ENCODE data around the gene CHFR. TPM values are rescaled to one million over a fixed set of nuclear protein-coding genes. Genes with fewer than 3 reads are reported as not detected.

Gene CHFR
- total RNA-seq, 1 donor from 2014 or later = 56.2 TPM

DNA sequence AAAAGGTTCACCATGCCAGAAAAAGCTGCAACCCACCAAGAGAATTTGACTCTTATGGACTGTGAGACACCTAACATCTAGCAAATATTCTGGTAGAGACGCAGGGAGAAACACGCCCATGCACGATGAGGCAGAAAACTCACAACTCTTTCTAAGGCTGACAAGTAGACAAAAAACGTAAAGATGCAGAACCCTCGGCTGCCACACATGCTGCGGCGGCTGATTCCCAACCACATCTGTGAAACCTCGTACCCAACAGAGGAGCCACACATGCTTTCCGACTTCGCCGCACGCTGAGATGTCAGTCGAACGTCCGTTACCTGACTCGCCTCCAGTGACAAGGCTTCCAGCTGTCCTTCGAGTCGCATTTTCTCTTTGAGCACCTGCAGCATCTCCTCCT, 80.5 kb downstream of the CHFR start:
- TF ChIP-seq, protein P1, sequence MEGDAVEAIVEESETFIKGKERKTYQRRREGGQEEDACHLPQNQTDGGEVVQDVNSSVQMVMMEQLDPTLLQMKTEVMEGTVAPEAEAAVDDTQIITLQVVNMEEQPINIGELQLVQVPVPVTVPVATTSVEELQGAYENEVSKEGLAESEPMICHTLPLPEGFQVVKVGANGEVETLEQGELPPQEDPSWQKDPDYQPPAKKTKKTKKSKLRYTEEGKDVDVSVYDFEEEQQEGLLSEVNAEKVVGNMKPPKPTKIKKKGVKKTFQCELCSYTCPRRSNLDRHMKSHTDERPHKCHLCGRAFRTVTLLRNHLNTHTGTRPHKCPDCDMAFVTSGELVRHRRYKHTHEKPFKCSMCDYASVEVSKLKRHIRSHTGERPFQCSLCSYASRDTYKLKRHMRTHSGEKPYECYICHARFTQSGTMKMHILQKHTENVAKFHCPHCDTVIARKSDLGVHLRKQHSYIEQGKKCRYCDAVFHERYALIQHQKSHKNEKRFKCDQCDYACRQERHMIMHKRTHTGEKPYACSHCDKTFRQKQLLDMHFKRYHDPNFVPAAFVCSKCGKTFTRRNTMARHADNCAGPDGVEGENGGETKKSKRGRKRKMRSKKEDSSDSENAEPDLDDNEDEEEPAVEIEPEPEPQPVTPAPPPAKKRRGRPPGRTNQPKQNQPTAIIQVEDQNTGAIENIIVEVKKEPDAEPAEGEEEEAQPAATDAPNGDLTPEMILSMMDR (IDR thresholded peaks at IDR 0.05) = no peak
- DNase-seq (ENCODE audit: low spot score) = no peak
- peaks cover 50% of the 10 kb centered on the region for H3K36me3 Mint-ChIP-seq (ENCODE audit: low read depth)
- no peak overlapping the region for H3K4me3 Mint-ChIP-seq (ENCODE audit: unreplicated experiment)
- no peak overlapping the region for H3K27ac Mint-ChIP-seq (ENCODE audit: unreplicated experiment)
- no peaks in the 10 kb centered on the region for H3K9me3 Mint-ChIP-seq (ENCODE audit: low read depth)
- H3K4me1 Mint-ChIP-seq (ENCODE audit: low read depth) = no peaks in the 10 kb centered on the region
- H3K27me3 Mint-ChIP-seq (ENCODE audit: low read depth) = no peaks in the 10 kb centered on the region

DNA sequence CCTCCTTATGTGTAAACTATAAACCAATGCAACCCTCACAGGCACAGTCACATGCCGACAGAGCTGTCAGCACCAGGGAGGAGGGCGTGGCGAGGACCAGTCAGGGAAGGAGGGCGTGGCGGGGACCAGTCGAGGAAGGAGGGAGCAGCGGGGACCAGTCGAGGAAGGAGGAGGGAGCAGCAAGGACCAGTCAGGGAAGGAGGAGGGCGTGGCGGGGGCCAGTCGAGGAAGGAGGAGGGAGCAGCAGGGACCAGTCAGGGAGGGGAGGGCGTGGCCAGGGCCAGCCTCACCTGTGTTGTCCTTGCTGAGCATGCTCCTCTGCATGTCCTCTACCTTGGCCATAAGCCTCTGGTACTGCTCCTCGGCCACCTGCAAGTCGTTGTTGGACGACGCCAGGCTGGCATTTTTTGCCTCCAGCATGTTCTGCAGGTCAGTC, 83.0 kb downstream of the CHFR start:
- H3K9me3 Mint-ChIP-seq (ENCODE audit: low read depth) = no peaks in the 10 kb centered on the region
- peaks cover 60% of the 10 kb centered on the region for H3K36me3 Mint-ChIP-seq (ENCODE audit: low read depth)
- DNase-seq (ENCODE audit: low spot score) = no peak
- TF ChIP-seq, protein P1 (IDR thresholded peaks at IDR 0.05) = no peak
- H3K4me3 Mint-ChIP-seq (ENCODE audit: unreplicated experiment) = no peak overlapping the region
- peak overlapping the region; percentile 32 for H3K27ac Mint-ChIP-seq (ENCODE audit: unreplicated experiment)
- H3K27me3 Mint-ChIP-seq (ENCODE audit: low read depth) = no peaks in the 10 kb centered on the region
- no peaks in the 10 kb centered on the region for H3K4me1 Mint-ChIP-seq (ENCODE audit: low read depth)

DNA sequence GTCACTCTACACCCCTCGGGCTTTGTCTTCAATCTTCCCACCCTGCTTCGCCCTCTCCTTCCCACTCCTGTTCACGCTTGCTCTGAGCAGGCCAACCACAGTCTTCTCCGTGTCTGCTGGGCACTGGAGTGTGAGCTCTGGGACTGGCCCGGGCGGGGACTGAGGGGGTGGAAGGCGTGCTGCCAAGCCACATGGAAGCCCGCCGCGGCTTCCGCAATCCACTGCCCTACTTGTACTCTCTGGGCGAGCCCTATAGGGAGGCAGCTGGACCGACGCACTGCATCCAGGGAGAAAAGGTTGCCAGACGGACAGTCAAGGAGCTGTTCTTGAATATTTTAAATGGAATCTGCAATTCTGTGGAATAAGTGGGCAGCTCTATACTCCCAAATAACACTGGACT, 83.5 kb downstream of the CHFR start:
- Mint-ChIP-seq H3K36me3 (ENCODE audit: low read depth) (peaks cover 58% of the 10 kb centered on the region), H3K4me3 (ENCODE audit: unreplicated experiment) (no peak overlapping the region), H3K9me3 (ENCODE audit: low read depth) (no peaks in the 10 kb centered on the region), H3K27me3 (ENCODE audit: low read depth) (no peaks in the 10 kb centered on the region), H3K4me1 (ENCODE audit: low read depth) (no peaks in the 10 kb centered on the region), H3K27ac (ENCODE audit: unreplicated experiment) (no peak overlapping the region)
- TF ChIP-seq, protein P1 (IDR thresholded peaks at IDR 0.05) = no peak
- no peak for DNase-seq (ENCODE audit: low spot score)

DNA sequence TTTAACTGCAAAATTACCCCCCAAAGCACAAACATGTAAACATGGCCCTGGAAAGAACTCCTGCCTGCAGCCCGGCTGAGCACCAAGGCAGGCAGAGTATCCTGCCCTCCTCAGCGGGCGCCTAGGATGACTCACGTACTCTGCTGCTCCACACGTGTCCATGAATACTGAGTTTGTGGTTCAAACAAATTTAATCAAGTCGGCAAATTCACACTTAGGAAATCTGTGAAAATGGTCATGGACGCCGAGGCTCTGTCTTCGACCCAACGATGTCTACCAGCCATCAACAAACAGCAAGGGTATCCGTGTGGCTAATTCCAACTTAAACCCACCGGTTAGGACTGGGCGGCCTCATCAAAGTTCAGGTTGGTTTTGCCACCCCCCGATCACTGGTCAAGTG, 84.3 kb downstream of the CHFR start:
- Mint-ChIP-seq H3K4me1 (ENCODE audit: low read depth) (no peaks in the 10 kb centered on the region), H3K4me3 (ENCODE audit: unreplicated experiment) (no peak overlapping the region), H3K9me3 (ENCODE audit: low read depth) (no peaks in the 10 kb centered on the region), H3K27me3 (ENCODE audit: low read depth) (no peaks in the 10 kb centered on the region), H3K36me3 (ENCODE audit: low read depth) (peaks cover 52% of the 10 kb centered on the region), H3K27ac (ENCODE audit: unreplicated experiment) (no peak overlapping the region)
- TF ChIP-seq, protein P1 (IDR thresholded peaks at IDR 0.05) = no peak
- DNase-seq (ENCODE audit: low spot score) = no peak

DNA sequence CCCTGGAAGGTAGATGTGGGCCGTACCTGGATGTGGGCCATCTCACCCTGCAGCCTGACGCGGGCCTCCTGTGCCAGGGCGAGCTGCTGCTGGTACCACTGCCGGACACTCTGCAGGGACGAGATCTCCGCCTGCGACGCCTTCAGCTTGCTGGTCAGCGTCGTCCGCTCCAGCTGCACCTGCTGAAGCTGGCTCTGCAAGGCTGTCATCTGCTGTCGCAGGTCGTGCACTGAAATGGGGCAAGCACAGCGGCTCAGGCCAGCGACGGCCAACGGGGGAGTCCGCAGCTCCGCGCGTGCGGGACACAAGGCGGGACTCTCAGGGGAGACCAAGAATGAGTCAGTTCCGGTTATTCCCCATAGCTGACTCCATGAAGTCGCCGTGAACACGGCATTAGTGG, 85.7 kb downstream of the CHFR start:
- Mint-ChIP-seq H3K4me1 (ENCODE audit: low read depth) (no peaks in the 10 kb centered on the region), H3K27ac (ENCODE audit: unreplicated experiment) (no peak overlapping the region), H3K4me3 (ENCODE audit: unreplicated experiment) (no peak overlapping the region), H3K36me3 (ENCODE audit: low read depth) (peaks cover 48% of the 10 kb centered on the region), H3K9me3 (ENCODE audit: low read depth) (no peaks in the 10 kb centered on the region), H3K27me3 (ENCODE audit: low read depth) (no peaks in the 10 kb centered on the region)
- no peak for DNase-seq (ENCODE audit: low spot score)
- TF ChIP-seq, protein P1 (IDR thresholded peaks at IDR 0.05) = no peak
